SK-N-MC (cell line): ENCODE results near the gene LLGL1.

ENCODE experiments used
- DNase-seq: peaks from one replicate; pipeline ENCODE4 v3.0.0-alpha.2; 2011; ENCODE audit warnings: low read depth, low spot score
- H3K27ac ChIP-seq: fragments of 200-600 bp; sonication (generic); 2 replicates; pipeline ENCODE4 v1.5.1; 2016; ENCODE audit warnings: mixed run types
- H3K36me3 ChIP-seq: fragments of 200-600 bp; sonication (generic); 2 replicates; pipeline ENCODE4 v1.6.1; 2017; ENCODE audit warnings: antibody characterized with exemption, low read length, mixed read lengths; ENCODE audit not compliant: insufficient read depth
- H3K4me3 ChIP-seq: fragments of 200-600 bp; sonication (generic); 2 replicates; pipeline ENCODE4 v1.5.1; 2016
- H3K9ac ChIP-seq: fragments of 200-600 bp; sonication (generic); 2 replicates; pipeline ENCODE4 v1.8.0; 2017; ENCODE audit warnings: mixed run types, mixed read lengths; ENCODE audit not compliant: insufficient read length
- H3K9me3 ChIP-seq: fragments of 200-600 bp; sonication (generic); 2 replicates; pipeline ENCODE4 v1.6.1; 2017; ENCODE audit warnings: low read depth, mild to moderate bottlenecking, antibody characterized with exemption, low read length, moderate library complexity, mixed read lengths
- EZH2 ChIP-seq: fragments of 200-600 bp; sonication (generic); IDR thresholded peaks from one replicate; pipeline ENCODE4 v1.6.1; 2017; ENCODE audit warnings: antibody characterized with exemption
- FOXP2 ChIP-seq: optimal IDR thresholded peaks from 2 replicates; pipeline ENCODE3; 2011; ENCODE audit warnings: mild to moderate bottlenecking, moderate library complexity; ENCODE audit not compliant: insufficient read depth; ENCODE audit errors: extremely low read length, control extremely low read depth
- POLR2AphosphoS5 ChIP-seq: IDR thresholded peaks from 2 replicates; pipeline ENCODE4 v1.6.1; 2012; ENCODE audit warnings: mild to moderate bottlenecking, low read depth, low read length, borderline replicate concordance

The LLGL1 gene

DNA sequence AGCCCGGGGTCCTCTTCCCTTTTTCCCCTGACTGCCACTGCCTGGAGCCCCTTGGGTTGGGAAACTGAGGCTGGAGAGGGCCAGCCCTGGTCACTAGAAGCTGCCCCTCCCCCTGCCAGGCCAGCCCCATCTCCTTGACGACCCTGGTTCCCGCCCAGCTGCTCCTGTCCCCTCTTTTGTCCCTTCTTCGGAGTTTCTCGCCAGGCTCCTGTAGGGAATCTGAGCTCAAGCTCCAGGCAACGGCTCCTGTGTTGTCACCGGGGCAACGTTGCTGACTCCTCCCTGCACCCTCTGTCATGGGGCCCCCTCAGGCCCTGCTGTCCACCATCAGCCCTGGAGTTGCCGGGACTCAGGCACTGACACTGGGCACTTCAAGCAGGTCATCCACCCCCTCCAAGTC lies 5.7 kb downstream of the LLGL1 start:
- no peak for TF ChIP-seq POLR2AphosphoS5
- no peak for TF ChIP-seq EZH2
- no peak for TF ChIP-seq FOXP2
- H3K9me3 ChIP-seq = no peaks in the 10 kb centered on the region
- no peaks in the 10 kb centered on the region for H3K36me3 ChIP-seq
- no peak for DNase-seq
- no peak overlapping the region for H3K4me3 ChIP-seq
- H3K9ac ChIP-seq = no peak overlapping the region
- H3K27ac ChIP-seq = no peak overlapping the region

DNA sequence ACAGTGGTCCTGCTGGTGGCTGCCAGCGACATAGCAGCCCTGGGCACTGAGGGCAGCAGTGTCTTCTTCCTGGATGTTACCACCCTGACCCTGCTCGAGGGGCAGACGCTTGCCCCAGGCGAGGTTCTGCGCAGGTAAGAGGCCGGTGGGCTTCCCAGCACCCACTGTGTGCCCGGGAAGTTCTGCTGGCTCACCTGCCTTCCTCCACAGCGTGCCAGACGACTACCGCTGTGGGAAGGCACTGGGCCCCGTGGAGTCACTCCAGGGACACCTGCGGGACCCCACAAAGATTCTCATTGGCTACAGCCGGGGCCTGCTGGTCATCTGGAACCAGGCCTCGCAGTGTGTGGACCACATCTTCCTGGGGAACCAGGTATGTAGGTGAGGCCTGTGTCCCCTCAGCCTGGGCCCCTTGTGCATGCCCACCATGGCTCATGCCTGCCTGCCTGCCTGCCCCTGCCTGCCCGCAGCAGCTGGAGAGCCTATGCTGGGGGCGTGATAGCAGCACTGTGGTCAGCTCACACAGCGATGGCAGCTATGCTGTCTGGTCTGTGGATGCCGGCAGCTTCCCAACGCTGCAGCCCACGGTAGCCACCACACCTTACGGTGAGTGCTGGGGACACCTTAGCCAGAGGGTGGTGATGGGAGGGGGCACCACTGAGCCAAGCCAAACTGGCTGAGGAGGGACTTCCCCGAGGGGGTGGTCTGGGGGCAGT lies 8.5 kb downstream of the LLGL1 start:
- no peak overlapping the region for H3K4me3 ChIP-seq
- H3K36me3 ChIP-seq = no peaks in the 10 kb centered on the region
- no peak for DNase-seq
- no peak overlapping the region for H3K9ac ChIP-seq
- no peaks in the 10 kb centered on the region for H3K9me3 ChIP-seq
- TF ChIP-seq POLR2AphosphoS5 (no peak), FOXP2 (no peak), EZH2 (no peak)
- no peak overlapping the region for H3K27ac ChIP-seq

DNA sequence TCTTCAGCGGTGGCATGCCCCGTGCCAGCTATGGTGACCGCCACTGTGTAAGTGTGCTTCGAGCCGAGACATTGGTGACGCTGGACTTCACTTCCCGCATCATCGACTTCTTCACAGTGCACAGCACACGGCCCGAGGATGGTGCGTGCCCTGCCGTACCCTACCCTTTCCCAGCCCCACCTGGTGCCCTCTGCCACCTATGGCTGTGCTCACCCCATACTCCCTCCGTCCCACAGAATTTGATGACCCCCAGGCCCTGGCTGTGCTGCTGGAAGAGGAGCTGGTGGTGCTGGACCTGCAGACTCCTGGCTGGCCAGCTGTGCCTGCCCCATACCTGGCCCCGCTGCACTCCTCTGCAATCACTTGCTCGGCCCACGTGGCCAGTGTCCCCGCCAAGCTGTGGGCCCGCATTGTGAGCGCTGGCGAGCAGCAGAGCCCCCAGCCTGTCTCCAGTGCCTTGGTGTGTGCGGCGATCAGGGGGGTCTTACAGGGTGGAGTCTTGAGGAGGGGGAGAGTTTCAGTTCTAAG lies 9.5 kb downstream of the LLGL1 start:
- no peak for TF ChIP-seq FOXP2
- no peak for TF ChIP-seq EZH2
- TF ChIP-seq POLR2AphosphoS5 = no peak
- no peaks in the 10 kb centered on the region for H3K9me3 ChIP-seq
- DNase-seq = no peak
- no peak overlapping the region for H3K9ac ChIP-seq
- H3K4me3 ChIP-seq = no peak overlapping the region
- H3K27ac ChIP-seq = no peak overlapping the region
- H3K36me3 ChIP-seq = no peaks in the 10 kb centered on the region

DNA sequence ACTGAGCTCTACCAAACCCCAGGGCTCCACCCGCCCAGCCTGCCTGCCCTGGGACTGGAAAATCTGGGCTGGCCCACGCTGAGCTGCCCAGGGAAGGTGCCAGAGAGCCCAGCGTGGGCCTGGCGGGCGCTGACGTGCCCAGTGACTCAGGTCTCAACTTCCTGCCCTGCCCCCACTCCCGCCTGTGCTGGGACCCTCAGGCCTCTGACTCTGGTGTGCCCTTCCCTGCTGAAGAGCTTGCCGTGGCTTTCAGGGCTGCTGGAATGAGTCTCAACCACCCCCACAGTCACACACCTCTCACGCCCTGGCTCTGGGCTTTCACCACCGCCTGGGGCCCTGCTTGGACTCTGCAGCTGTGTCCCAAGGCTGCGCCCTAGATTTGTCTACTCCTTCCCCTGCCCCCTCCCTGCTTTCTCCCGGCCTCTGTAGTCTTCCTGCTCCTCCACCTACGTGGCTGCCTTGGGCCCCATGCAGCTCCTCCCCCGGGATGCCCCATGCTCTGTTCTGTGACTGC lies 10.4 kb downstream of the LLGL1 start:
- H3K36me3 ChIP-seq = no peaks in the 10 kb centered on the region
- TF ChIP-seq POLR2AphosphoS5 (no peak), FOXP2 (no peak), EZH2 (no peak)
- H3K4me3 ChIP-seq = no peak overlapping the region
- H3K9me3 ChIP-seq = no peaks in the 10 kb centered on the region
- no peak overlapping the region for H3K27ac ChIP-seq
- no peak for DNase-seq
- no peak overlapping the region for H3K9ac ChIP-seq

DNA sequence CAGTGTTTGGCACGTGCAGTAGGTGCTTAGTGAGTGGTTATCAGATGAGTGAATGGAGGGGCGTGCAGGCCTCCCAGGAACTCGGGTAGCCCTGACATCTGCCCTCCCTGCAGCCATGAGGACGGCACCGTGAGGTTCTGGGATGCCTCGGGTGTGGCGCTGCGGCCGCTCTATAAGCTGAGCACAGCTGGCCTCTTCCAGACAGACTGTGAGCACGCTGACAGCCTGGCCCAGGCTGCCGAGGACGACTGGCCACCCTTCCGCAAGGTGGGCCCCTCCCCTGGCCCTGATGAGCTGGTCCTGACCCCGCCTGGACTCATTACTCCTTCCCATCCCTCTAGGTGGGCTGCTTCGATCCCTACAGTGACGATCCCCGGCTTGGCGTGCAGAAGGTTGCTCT lies 11.1 kb downstream of the LLGL1 start:
- Histone ChIP-seq H3K9ac (no peak overlapping the region), H3K4me3 (no peak overlapping the region), H3K36me3 (no peaks in the 10 kb centered on the region), H3K27ac (no peak overlapping the region), H3K9me3 (no peaks in the 10 kb centered on the region)
- no peak for DNase-seq
- TF ChIP-seq EZH2 = no peak
- no peak for TF ChIP-seq POLR2AphosphoS5

DNA sequence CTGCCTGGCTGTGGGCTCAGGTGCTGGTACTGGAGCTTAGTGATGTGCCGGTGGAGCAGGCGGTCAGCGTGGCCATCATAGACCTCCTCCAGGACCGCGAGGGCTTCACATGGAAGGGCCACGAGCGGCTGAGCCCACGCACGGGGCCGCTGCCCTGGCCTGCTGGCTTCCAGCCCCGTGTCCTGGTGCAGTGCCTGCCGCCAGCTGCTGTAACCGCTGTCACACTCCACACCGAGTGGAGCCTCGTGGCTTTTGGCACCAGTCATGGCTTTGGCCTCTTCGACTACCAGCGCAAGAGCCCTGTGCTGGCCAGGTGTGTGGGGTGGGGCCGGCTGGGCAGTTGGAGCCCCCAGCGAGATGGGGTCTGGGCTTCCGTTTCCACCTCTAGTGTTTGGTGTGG lies 12.0 kb downstream of the LLGL1 start:
- DNase-seq = no peak
- Histone ChIP-seq H3K4me3 (no peak overlapping the region), H3K9ac (no peak overlapping the region), H3K27ac (no peak overlapping the region), H3K36me3 (no peaks in the 10 kb centered on the region), H3K9me3 (no peaks in the 10 kb centered on the region)
- TF ChIP-seq FOXP2 (no peak), EZH2 (no peak), POLR2AphosphoS5 (no peak)

DNA sequence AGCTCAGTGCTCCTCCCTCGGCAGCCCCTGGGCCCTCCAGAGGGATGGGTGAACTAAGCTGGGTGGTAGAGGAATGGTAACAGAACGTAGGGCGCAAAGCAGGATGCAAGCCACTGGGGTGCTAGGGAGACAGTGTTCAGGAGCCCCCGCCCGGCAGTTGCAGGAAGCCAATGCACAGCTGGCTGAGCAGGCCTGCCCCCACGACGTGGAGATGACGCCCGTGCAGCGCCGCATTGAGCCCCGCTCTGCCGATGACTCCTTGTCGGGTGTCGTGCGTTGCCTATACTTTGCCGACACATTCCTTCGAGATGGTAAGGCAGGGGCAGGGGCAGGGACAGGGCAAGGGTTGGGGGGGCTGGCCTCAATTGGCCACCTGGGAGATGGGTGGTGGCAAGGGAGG lies 12.9 kb downstream of the LLGL1 start:
- Histone ChIP-seq H3K27ac (no peak overlapping the region), H3K9me3 (no peaks in the 10 kb centered on the region), H3K36me3 (no peaks in the 10 kb centered on the region), H3K4me3 (no peak overlapping the region), H3K9ac (no peak overlapping the region)
- DNase-seq = no peak
- no peak for TF ChIP-seq FOXP2
- TF ChIP-seq EZH2 = no peak
- TF ChIP-seq POLR2AphosphoS5 = no peak

DNA sequence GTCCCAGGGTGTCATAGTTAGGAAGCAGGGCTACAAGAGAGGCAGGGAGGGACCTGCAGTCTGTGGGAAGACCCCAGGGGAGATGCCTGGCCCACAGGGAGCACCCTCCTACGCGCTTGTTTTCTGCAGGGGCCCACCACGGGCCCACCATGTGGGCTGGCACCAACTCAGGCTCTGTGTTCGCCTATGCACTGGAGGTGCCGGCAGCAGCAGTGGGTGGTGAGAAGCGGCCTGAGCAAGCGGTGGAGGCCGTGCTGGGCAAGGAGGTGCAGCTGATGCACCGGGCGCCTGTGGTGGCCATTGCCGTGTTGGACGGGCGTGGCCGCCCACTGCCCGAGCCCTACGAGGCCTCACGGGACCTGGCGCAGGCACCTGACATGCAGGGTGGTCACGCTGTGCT lies 15.0 kb downstream of the LLGL1 start:
- DNase-seq = no peak
- Histone ChIP-seq H3K27ac (no peak overlapping the region), H3K36me3 (peaks cover 7% of the 10 kb centered on the region), H3K9ac (no peak overlapping the region), H3K9me3 (no peaks in the 10 kb centered on the region), H3K4me3 (no peak overlapping the region)
- TF ChIP-seq FOXP2 (no peak), EZH2 (no peak), POLR2AphosphoS5 (no peak)
